Neural cell (in vitro differentiated cells): ENCODE measurements around the gene FUBP3. TPM values are rescaled to one million over a fixed set of nuclear protein-coding genes. Genes with fewer than 3 reads are reported as not detected.

ENCODE experiments used
- H2AFZ ChIP-seq: fragments of 200-600, 300-800 bp; sonication (generic), shearing (Covaris generic); 2 replicates; pipeline ENCODE4 v1.6.0; 2014; ENCODE audit warnings: low read depth, mild to moderate bottlenecking, antibody characterized with exemption, low read length, moderate library complexity
- H3F3A ChIP-seq: fragments of 200-600 bp; shearing (Covaris generic); 2 replicates; pipeline ENCODE4 v1.6.1; 2016; ENCODE audit warnings: mild to moderate bottlenecking, moderate library complexity, mixed read lengths, antibody characterized with exemption, low read length; ENCODE audit not compliant: insufficient read depth, poor library complexity, severe bottlenecking
- H3K27ac ChIP-seq: fragments of 200-600, 300-800 bp; sonication (generic), shearing (Covaris generic); 2 replicates; pipeline ENCODE4 v1.5.1; 2014; ENCODE audit warnings: mild to moderate bottlenecking, low read length, moderate library complexity
- H3K27me3 ChIP-seq: fragments of 300-800, 200-600 bp; sonication (generic), shearing (Covaris generic); 2 replicates; pipeline ENCODE4 v1.6.0; 2014; ENCODE audit warnings: mild to moderate bottlenecking, low read depth, low read length, moderate library complexity; ENCODE audit not compliant: insufficient read depth
- H3K36me3 ChIP-seq: fragments of 300-800, 200-600 bp; sonication (generic), shearing (Covaris generic); 2 replicates; pipeline ENCODE4 v1.5.1; 2014; ENCODE audit warnings: mild to moderate bottlenecking, antibody characterized with exemption, low read length, moderate library complexity; ENCODE audit not compliant: insufficient read depth
- H3K4me2 ChIP-seq: fragments of 300-800, 200-600 bp; sonication (generic), shearing (Covaris generic); 2 replicates; pipeline ENCODE4 v1.6.0; 2014; ENCODE audit warnings: mild to moderate bottlenecking, low read length
- H3K4me3 ChIP-seq: fragments of 300-800, 200-600 bp; sonication (generic), shearing (Covaris generic); 2 replicates; pipeline ENCODE4 v1.5.1; 2014; ENCODE audit warnings: mild to moderate bottlenecking, low read length, moderate library complexity
- H3K79me2 ChIP-seq: fragments of 200-600 bp; shearing (Covaris generic); replicated peaks from 2 replicates; pipeline ENCODE4 v1.6.0; 2014; ENCODE audit warnings: mild to moderate bottlenecking, low read length, moderate library complexity; ENCODE audit not compliant: insufficient read depth
- H3K9ac ChIP-seq: fragments of 300-800, 200-600 bp; sonication (generic), shearing (Covaris generic); 2 replicates; pipeline ENCODE4 v1.6.1; 2016; ENCODE audit warnings: mild to moderate bottlenecking, low read length, mixed read lengths
- H3K9me2 ChIP-seq: fragments of 200-600 bp; shearing (Covaris generic); 2 replicates; pipeline ENCODE4 v1.6.1; 2016; ENCODE audit warnings: mild to moderate bottlenecking, low read length, mixed read lengths; ENCODE audit not compliant: insufficient read depth
- H3K9me3 ChIP-seq: fragments of 200-600, 300-800 bp; sonication (generic), shearing (Covaris generic); 2 replicates; pipeline ENCODE4 v1.6.1; 2016; ENCODE audit warnings: mild to moderate bottlenecking, mixed run types, low read length, moderate library complexity, mixed read lengths
- H4K20me1 ChIP-seq: fragments of 200-600 bp; shearing (Covaris generic); 2 replicates; pipeline ENCODE4 v1.6.1; 2016; ENCODE audit warnings: mild to moderate bottlenecking, mixed run types; ENCODE audit not compliant: insufficient read depth
- EP300 ChIP-seq: fragments of 450-650 bp; conservative IDR thresholded peaks from 2 replicates; pipeline ENCODE4 v1.6.1; 2014; ENCODE audit warnings: antibody characterized with exemption, mild to moderate bottlenecking, moderate library complexity; ENCODE audit not compliant: poor library complexity, severe bottlenecking
- EZH2 ChIP-seq: fragments of 200-600, 300-800 bp; shearing (Covaris generic), sonication (generic); IDR thresholded peaks from 2 replicates; pipeline ENCODE4 v1.6.1; 2014; ENCODE audit warnings: antibody characterized with exemption, low read length, borderline replicate concordance, mild to moderate bottlenecking; ENCODE audit not compliant: insufficient read depth, poor library complexity, severe bottlenecking
- MXI1 ChIP-seq: fragments of 450-650 bp; conservative IDR thresholded peaks from 2 replicates; pipeline ENCODE4 v1.6.1; 2014; ENCODE audit warnings: antibody characterized with exemption, mild to moderate bottlenecking; ENCODE audit not compliant: poor library complexity, severe bottlenecking
- POLR2AphosphoS5 ChIP-seq: IDR thresholded peaks from 2 replicates; pipeline ENCODE4 v1.6.1; 2012
- RAD21 ChIP-seq: fragments of 450-650 bp; conservative IDR thresholded peaks from 2 replicates; pipeline ENCODE4 v1.6.1; 2014; ENCODE audit warnings: antibody characterized with exemption, mild to moderate bottlenecking, moderate library complexity
- SMC3 ChIP-seq: fragments of 450-650 bp; conservative IDR thresholded peaks from 2 replicates; pipeline ENCODE4 v1.6.1; 2014; ENCODE audit warnings: antibody characterized with exemption, mild to moderate bottlenecking, moderate library complexity; ENCODE audit not compliant: poor library complexity
- TAF1 ChIP-seq: IDR thresholded peaks from 2 replicates; pipeline ENCODE4 v1.6.1; 2012; ENCODE audit warnings: low read depth
- polyA plus RNA-seq: library from polyadenylated mRNA; depleted of rRNA; stranded (reverse); fragments of >200 nt; gene quantifications from 2 replicates; pipeline ENCODE4 v1.2.3, GENCODE V29; 2014
- TF ChIP-seq, protein P1 (sequence below): fragments of 450-650 bp; IDR thresholded peaks from 2 replicates; pipeline ENCODE4 v1.5.1; 2014; ENCODE audit warnings: antibody characterized with exemption, mild to moderate bottlenecking, moderate library complexity; ENCODE audit not compliant: poor library complexity, severe bottlenecking
- TF ChIP-seq, protein P2 (sequence below): IDR thresholded peaks from 2 replicates; pipeline ENCODE4 v1.6.1; 2012; ENCODE audit warnings: borderline replicate concordance

The FUBP3 gene
- polyA plus RNA-seq, 1 donor from 2014 or later, result 70.5 TPM

DNA sequence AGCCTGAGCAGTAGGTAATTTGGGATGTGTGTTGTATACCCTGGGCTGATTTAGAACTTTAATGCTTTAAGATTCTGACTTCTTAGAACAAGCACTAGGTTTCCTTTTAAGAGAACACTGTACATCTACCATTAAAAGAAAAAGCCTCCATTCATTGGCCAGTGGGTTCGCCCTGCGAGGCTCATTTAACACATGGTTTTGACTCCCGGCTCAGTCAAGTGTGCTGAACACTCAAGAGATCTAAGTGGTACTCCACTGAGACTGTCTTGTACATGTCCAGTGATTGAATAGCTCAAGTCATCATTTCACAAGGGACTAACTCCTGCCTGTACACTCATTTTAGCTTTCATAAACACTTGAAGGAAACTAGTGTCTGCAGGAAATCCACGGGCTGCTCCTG, 3.9 kb downstream of the FUBP3 start:
- no peaks in the 10 kb centered on the region for H4K20me1 ChIP-seq

DNA sequence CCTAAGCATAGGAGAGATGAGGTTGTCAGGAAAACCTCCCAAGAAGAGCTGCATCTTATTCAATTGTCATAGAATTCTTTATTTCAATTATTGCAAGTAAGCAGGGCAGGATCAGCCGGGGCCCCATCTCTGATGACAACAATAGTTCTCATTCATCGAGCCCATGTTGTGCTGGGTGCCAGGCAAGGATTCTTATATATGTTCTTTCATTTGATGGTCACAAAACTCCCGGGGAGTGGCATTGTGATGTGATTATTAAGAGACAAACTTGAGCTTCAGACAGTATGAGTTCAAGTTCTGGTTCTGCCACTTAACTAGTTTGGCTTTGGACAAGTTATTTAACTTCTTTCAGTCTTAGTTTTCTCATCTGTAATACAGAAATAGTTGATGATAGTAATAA, 8.5 kb downstream of the FUBP3 start:
- Histone ChIP-seq H3K36me3 (no peaks in the 10 kb centered on the region), H3K9me2 (no peaks in the 10 kb centered on the region), H3K9me3 (no peaks in the 10 kb centered on the region), H3K79me2 (peaks cover 21% of the 10 kb centered on the region), H3K27me3 (no peaks in the 10 kb centered on the region), H4K20me1 (no peaks in the 10 kb centered on the region), H2AFZ (no peak overlapping the region), H3K9ac (no peak overlapping the region), H3K4me3 (no peak overlapping the region), H3K4me2 (no peak overlapping the region), H3K27ac (no peak overlapping the region), H3F3A (no peaks in the 10 kb centered on the region)
- TF ChIP-seq POLR2AphosphoS5, result no peak
- TF ChIP-seq, protein P1, sequence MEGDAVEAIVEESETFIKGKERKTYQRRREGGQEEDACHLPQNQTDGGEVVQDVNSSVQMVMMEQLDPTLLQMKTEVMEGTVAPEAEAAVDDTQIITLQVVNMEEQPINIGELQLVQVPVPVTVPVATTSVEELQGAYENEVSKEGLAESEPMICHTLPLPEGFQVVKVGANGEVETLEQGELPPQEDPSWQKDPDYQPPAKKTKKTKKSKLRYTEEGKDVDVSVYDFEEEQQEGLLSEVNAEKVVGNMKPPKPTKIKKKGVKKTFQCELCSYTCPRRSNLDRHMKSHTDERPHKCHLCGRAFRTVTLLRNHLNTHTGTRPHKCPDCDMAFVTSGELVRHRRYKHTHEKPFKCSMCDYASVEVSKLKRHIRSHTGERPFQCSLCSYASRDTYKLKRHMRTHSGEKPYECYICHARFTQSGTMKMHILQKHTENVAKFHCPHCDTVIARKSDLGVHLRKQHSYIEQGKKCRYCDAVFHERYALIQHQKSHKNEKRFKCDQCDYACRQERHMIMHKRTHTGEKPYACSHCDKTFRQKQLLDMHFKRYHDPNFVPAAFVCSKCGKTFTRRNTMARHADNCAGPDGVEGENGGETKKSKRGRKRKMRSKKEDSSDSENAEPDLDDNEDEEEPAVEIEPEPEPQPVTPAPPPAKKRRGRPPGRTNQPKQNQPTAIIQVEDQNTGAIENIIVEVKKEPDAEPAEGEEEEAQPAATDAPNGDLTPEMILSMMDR, result no peak
- TF ChIP-seq EZH2, result no peak

More for the DNA sequence above, 3.9 kb downstream of the FUBP3 start:
- no peaks in the 10 kb centered on the region for H3F3A ChIP-seq
- TF ChIP-seq SMC3, result no peak
- no peak for TF ChIP-seq TAF1
- no peak for TF ChIP-seq EP300
- TF ChIP-seq, protein P1, result no peak
- no peak for TF ChIP-seq MXI1
- TF ChIP-seq RAD21, result no peak
- TF ChIP-seq, protein P2, sequence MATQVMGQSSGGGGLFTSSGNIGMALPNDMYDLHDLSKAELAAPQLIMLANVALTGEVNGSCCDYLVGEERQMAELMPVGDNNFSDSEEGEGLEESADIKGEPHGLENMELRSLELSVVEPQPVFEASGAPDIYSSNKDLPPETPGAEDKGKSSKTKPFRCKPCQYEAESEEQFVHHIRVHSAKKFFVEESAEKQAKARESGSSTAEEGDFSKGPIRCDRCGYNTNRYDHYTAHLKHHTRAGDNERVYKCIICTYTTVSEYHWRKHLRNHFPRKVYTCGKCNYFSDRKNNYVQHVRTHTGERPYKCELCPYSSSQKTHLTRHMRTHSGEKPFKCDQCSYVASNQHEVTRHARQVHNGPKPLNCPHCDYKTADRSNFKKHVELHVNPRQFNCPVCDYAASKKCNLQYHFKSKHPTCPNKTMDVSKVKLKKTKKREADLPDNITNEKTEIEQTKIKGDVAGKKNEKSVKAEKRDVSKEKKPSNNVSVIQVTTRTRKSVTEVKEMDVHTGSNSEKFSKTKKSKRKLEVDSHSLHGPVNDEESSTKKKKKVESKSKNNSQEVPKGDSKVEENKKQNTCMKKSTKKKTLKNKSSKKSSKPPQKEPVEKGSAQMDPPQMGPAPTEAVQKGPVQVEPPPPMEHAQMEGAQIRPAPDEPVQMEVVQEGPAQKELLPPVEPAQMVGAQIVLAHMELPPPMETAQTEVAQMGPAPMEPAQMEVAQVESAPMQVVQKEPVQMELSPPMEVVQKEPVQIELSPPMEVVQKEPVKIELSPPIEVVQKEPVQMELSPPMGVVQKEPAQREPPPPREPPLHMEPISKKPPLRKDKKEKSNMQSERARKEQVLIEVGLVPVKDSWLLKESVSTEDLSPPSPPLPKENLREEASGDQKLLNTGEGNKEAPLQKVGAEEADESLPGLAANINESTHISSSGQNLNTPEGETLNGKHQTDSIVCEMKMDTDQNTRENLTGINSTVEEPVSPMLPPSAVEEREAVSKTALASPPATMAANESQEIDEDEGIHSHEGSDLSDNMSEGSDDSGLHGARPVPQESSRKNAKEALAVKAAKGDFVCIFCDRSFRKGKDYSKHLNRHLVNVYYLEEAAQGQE, result no peak
- no peak for TF ChIP-seq POLR2AphosphoS5
- no peak for TF ChIP-seq EZH2
- H3K4me2 ChIP-seq, result no peak overlapping the region
- no peak overlapping the region for H3K4me3 ChIP-seq
- H3K27me3 ChIP-seq, result no peaks in the 10 kb centered on the region
- no peaks in the 10 kb centered on the region for H3K9me2 ChIP-seq
- H3K36me3 ChIP-seq, result no peaks in the 10 kb centered on the region
- H3K9ac ChIP-seq, result no peak overlapping the region
- H3K27ac ChIP-seq, result no peak overlapping the region
- H3K79me2 ChIP-seq, result peaks cover 36% of the 10 kb centered on the region
- no peak overlapping the region for H2AFZ ChIP-seq
- H3K9me3 ChIP-seq, result no peaks in the 10 kb centered on the region
